GM18508 (cell line): Measurements from ENCODE around the gene CCDC85A.

Source experiments
- ATAC-seq: cut with Tn5 transposase; IDR thresholded peaks from one replicate; pipeline ENCODE4 v1.9.1; 2021; ENCODE audit warnings: moderate number of reproducible peaks; ENCODE audit not compliant: insufficient read depth, unreplicated experiment

CCDC85A gene

GRCh38 chr2:56234241-56234640 lies 50.5 kb downstream of the CCDC85A start:
- ATAC-seq = no peak

- ATAC-seq = no peak
Observed at GRCh38 chr2:56239030-56239429, 55.2 kb downstream of the CCDC85A start.

DNA sequence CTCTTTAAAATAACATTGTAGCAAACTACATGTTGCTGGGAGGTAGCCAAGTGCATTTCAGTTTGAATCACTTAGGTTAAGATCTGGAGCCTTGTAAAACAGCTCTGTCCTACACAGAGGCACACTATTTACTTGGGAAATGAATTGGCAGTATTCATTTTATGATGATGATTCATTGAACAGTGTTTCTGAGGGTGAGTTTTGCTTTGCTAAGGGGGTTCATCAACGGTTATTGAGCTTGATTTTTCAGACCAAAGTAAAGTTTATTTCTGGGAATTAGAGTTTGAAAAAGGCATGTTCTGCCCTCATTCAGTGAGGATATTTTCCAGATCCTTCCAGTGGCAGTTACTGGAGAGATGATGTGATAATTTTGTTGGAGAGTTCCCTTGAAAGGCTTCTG lies 55.6 kb downstream of the CCDC85A start:
- ATAC-seq = no peak

- ATAC-seq = no peak
Observed at GRCh38 chr2:56240210-56240609, 56.4 kb downstream of the CCDC85A start.

DNA sequence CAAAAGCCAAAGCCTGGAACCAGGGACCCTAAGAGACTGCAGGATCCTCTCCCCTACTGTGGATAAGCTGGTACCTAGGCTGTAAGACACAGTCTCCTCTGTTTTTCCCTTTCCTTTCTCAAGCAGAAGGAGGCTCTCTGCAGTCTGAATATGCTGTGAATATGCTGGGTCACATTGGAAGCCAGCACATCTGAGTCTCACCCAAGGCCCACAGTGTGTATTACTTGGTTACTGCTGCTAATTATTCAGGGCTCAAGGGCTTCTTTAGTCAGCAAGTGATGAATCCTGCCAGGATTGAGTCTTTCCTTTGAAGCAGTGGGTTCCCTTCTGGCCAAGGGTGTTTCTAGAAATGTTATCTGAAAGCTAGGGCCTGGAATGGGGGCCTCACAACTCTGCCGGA lies 60.7 kb downstream of the CCDC85A start:
- no peak for ATAC-seq

- ATAC-seq = no peak
Observed at GRCh38 chr2:56244911-56245530, 61.2 kb downstream of the CCDC85A start.

DNA sequence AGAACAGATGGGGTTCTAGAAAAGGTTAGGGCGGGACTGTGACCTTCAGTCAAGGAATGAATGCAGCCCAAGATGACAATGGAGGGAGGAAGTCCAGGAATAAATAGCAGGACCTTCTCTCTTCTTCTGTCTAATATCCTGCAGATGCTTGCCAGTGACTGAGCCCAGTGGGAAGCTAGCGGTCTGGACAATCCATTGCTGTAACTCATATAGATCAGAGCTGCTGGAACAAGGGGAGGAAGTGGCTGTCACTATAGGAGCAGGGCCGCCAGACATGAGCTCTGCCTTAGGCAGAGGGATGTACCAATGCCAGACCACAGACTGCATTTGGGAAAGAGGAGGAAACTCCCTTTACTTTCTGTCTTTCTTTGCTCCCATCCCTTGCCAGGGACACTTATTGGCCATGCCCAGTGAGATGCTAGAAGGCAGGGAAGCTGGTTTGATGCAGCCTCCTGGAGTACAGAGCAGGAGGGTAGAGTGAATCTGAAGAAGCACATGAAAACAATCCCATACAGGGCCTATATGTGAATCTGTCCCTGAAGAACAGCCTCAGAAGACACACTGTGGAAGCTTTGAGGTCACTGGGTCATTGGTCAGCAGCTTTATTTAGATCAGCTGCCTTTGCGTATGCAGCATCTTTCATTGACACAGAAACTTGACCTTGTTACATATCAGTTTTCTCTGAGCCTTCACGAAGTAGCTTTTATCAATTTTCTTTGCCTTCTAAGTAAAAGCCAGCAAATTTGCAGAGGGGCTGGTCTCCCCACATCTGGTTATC lies 65.4 kb downstream of the CCDC85A start:
- no peak for ATAC-seq

DNA sequence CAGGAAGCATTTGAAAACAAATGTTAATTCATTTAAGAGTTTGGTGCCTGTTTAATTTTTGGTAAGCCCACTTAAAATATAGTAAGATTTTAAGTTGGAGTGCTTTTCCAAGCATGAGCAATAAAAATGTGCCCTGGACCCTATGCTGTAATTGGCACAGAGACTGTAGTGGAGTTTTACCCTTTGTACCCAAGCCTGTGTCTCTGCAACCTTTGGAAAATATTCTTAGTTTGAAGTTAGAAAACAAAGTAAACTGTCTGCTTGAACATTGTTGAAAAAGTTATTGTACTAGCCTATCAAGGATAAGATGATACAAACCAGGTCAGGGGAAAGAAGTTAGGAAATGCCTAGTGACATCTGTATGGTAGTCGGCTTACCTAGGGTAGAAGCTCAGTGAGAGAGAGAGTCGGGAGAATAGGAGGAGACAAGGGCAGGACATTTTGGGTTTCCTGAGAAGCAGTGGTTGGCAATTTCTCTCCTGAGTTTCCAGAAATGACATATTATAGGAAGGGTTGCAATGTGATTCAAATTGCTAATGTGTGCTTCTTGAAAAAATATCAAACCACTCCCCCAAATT lies 66.5 kb downstream of the CCDC85A start:
- no peak for ATAC-seq

GRCh38 chr2:56260415-56260814 lies 76.6 kb downstream of the CCDC85A start:
- no peak for ATAC-seq

GRCh38 chr2:56262241-56262640 lies 78.5 kb downstream of the CCDC85A start:
- no peak for ATAC-seq

DNA sequence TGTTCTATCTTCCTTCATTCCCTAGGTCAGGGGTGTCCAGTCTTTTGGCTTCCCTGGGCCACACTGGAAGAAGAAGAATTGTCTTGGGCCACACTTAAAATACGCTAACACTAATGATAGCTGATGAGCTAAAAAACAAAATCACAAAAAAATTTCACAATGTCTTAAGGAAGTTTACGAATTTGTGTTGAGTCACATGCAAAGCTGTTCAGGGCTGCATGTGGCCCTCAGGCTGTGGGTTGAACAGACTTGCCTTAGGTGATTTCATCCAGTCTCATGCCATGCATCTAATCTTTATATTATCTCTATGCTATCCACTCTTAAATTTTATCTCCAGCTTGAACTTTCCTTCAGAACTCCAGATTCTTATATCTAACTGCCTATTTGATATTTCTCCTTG lies 80.1 kb downstream of the CCDC85A start:
- no peak for ATAC-seq

- no peak for ATAC-seq
Observed at GRCh38 chr2:56266761-56267414, 83.1 kb downstream of the CCDC85A start.

DNA sequence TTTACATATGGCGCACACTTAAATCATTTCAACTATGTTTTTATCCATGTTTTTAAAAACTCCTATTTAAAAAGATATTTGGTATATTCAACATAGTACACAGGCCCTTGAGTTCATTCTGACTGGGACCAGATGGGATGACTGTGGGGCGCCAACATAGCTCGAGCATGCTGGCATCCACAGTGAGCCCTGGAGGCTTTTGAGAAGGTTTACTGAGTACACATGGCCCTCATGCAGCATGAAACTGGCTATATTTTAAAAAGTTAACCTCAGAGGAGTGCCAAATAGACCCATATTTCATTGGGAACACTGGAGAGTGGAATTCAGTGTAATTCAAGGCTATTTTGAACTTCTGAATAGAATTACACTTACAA lies 83.6 kb downstream of the CCDC85A start:
- no peak for ATAC-seq

DNA sequence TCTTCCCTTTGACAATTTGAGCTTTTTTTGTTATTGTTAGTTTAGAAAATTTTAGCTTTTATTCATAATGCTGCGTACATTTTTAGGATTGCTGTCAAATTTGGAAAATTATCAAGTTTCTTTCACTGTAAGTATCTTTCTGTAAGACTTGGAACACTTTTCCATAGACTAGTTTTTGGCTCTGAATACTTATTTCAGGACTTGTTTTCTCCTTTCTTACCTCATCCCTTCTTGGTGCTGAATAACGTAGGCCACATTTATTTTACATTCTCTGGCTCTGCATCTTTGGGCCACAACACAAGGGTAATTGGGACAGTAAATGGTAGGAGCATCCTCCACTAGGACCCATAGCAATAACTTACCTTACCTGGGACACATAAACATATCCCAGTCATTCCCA lies 85.1 kb downstream of the CCDC85A start:
- no peak for ATAC-seq

GRCh38 chr2:56271275-56271674 lies 87.5 kb downstream of the CCDC85A start:
- no peak for ATAC-seq

DNA sequence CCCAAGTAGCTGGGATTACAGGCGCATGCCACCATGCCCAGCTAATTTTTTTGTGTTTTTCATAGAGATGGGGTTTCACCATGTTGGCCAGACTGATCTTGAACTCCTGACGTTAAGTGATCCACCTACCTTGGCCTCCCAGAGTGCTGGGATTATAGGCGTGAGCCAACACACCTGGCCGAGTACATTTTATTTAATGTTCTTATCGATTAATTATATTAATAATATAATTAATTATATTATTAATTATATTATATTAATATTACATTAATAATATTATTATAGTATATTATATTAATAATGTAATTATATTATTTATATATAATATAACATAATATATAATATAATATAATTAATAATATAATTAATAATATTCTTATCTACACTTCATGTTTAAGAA lies 101.4 kb downstream of the CCDC85A start:
- ATAC-seq = no peak

- ATAC-seq = no peak
Observed at GRCh38 chr2:56286936-56287335, 103.1 kb downstream of the CCDC85A start.

GRCh38 chr2:56287508-56287907 lies 103.7 kb downstream of the CCDC85A start:
- ATAC-seq = no peak

DNA sequence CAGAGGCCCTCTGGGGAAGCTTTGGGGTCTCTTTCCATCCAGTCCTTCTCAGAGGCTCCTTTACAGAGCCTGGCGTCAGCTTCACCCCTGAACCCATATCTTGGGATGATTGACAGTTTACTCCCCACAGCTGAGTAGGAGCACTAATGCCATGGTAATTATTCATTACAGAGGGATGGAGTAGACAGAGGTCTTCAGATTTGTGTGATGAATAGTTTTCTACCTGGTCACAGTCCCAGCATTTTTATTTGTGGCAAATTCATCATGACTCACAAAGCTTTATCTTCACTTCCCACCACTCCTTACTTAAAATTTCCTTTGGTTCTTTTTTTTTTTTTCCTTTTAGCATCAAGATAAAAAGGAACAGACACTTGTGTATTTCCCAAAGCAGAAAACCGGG lies 104.2 kb downstream of the CCDC85A start:
- ATAC-seq = no peak

- ATAC-seq = no peak
Observed at GRCh38 chr2:56288838-56289580, 105.2 kb downstream of the CCDC85A start.

- ATAC-seq = no peak
Observed at GRCh38 chr2:56291711-56292110, 107.9 kb downstream of the CCDC85A start.
